ENCODE data around the gene LRRC66. TPM values are rescaled to one million over a fixed set of nuclear protein-coding genes. Genes with fewer than 3 reads are reported as not detected.

LRRC66 gene
- polyA plus RNA-seq, 1 experiment: 0.28 TPM

- no peaks in the 10 kb centered on the region for H3K36me3 ChIP-seq (ENCODE audit: control insufficient read depth, insufficient read depth, low read length)
- ChIA-PET CTCF (no interaction called here), POLR2A (no interaction called here)
- DNase-seq (ENCODE audit: low read depth): no peak
- H3K27me3 ChIP-seq (ENCODE audit: control insufficient read depth, insufficient read depth, low read length): no peaks in the 10 kb centered on the region
- no peak overlapping the region for H3K4me3 ChIP-seq (ENCODE audit: low read depth, low read length)
- no peak for TF ChIP-seq CTCF (IDR thresholded peaks at IDR 0.05; ENCODE audit: insufficient read depth, low read depth, low read length)
Measured at GRCh38 chr4:51998837-51999236, 21.3 kb downstream of the LRRC66 start.

- no peak for TF ChIP-seq CTCF (IDR thresholded peaks at IDR 0.05; ENCODE audit: insufficient read depth, low read depth, low read length)
Measured at GRCh38 chr4:51997647-51998046, 22.5 kb downstream of the LRRC66 start.

GRCh38 chr4:51995647-51996220 is 24.4 kb downstream of the LRRC66 start:
- ChIA-PET POLR2A (no interaction called here), CTCF (no interaction called here)
- Histone ChIP-seq H3K27me3 (ENCODE audit: control insufficient read depth, insufficient read depth, low read length) (no peaks in the 10 kb centered on the region), H3K4me3 (ENCODE audit: low read depth, low read length) (no peak overlapping the region), H3K36me3 (ENCODE audit: control insufficient read depth, insufficient read depth, low read length) (no peaks in the 10 kb centered on the region)
- TF ChIP-seq CTCF (IDR thresholded peaks at IDR 0.05; ENCODE audit: insufficient read depth, low read depth, low read length): no peak
- DNase-seq (ENCODE audit: low read depth): no peak

More at GRCh38 chr4:51997647-51998046, 22.5 kb downstream of the LRRC66 start:
- no peak for DNase-seq (ENCODE audit: low read depth)
- no peaks in the 10 kb centered on the region for H3K36me3 ChIP-seq (ENCODE audit: control insufficient read depth, insufficient read depth, low read length)
- H3K4me3 ChIP-seq (ENCODE audit: low read depth, low read length): no peak overlapping the region
- no peaks in the 10 kb centered on the region for H3K27me3 ChIP-seq (ENCODE audit: control insufficient read depth, insufficient read depth, low read length)
- ChIA-PET POLR2A (no interaction called here), CTCF (interaction anchor here (1.1 kb wide), 1 partner anchor 18 kb away, joined by 3 read pairs; no protein-coding TSS in a partner anchor)

GRCh38 chr4:51965862-51966261 is 54.3 kb downstream of the LRRC66 start:
- DNase-seq (ENCODE audit: low read depth): no peak
- CTCF ChIA-PET: no interaction called here
- POLR2A ChIA-PET: no interaction called here

More at GRCh38 chr4:51965862-51966261, 54.3 kb downstream of the LRRC66 start:
- no peak for TF ChIP-seq CTCF (IDR thresholded peaks at IDR 0.05; ENCODE audit: insufficient read depth, low read depth, low read length)
- Histone ChIP-seq H3K36me3 (ENCODE audit: control insufficient read depth, insufficient read depth, low read length) (no peaks in the 10 kb centered on the region), H3K27me3 (ENCODE audit: control insufficient read depth, insufficient read depth, low read length) (no peaks in the 10 kb centered on the region; the same call in 1 of the 2 replicates), H3K4me3 (ENCODE audit: low read depth, low read length) (no peak overlapping the region)

Data from BJ (cell line).